Activated T-cell treated with anti-CD3 and anti-CD28 coated beads, Interleukin-2, amount 50 U/mL, for 24 hours (primary cell): ENCODE measurements around the gene SUPT3H.

Experiments used
- DNase-seq: peaks from one replicate; pipeline ENCODE4 v3.0.0-alpha.2; 2020
- H3K27ac Mint-ChIP-seq: 2 replicates; pipeline ENCODE4 v1.8.0; 2020; ENCODE audit warnings: mild to moderate bottlenecking, mixed read lengths
- H3K27me3 Mint-ChIP-seq: 2 replicates; pipeline ENCODE4 v1.8.0; 2020; ENCODE audit warnings: mixed read lengths
- H3K36me3 Mint-ChIP-seq: 2 replicates; pipeline ENCODE4 v1.8.0; 2020; ENCODE audit warnings: low read depth, mixed read lengths
- H3K4me1 Mint-ChIP-seq: 2 replicates; pipeline ENCODE4 v1.8.0; 2020; ENCODE audit warnings: low read depth, mixed read lengths
- H3K4me3 Mint-ChIP-seq: 2 replicates; pipeline ENCODE4 v1.8.0; 2020; ENCODE audit warnings: mild to moderate bottlenecking, moderate library complexity, mixed read lengths
- H3K9me3 Mint-ChIP-seq: 2 replicates; pipeline ENCODE4 v1.8.0; 2020; ENCODE audit warnings: mixed read lengths

SUPT3H gene

DNA sequence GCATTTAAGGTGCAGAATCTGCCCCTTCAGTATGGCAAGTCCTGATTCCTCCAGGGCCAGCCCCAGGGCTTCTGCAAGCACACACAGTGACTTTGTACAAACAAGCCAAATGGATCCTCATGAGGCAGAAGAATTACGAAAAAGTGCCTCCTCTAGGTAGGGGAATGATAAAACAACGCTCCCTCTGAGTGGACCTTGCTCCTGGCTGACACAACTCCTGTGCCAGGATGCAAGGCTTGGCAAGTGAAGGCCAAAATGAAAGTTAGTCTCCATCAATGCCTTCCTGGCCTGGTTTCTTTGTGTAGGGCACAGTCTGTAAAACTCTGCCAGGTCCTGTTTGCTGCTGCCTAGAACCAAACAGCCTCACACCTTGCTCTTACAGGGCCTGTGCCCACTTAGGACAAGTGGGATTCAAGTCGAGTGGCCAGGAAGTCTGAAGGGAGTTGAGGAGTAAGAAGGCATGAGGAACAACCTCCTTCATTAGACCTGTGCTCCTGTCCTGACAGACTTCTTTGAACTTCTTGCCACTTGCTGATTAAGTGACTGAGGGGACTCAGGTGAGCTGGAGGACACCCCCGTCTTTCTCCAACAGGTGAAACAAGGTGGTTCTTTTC lies 573.1 kb downstream of the SUPT3H start:
- DNase-seq = no peak
- no peak overlapping the region for H3K27ac Mint-ChIP-seq
- H3K4me1 Mint-ChIP-seq = peaks cover 8% of the 10 kb centered on the region
- H3K4me3 Mint-ChIP-seq = no peak overlapping the region
- H3K36me3 Mint-ChIP-seq = peaks cover 2% of the 10 kb centered on the region
- H3K27me3 Mint-ChIP-seq = peaks cover 2% of the 10 kb centered on the region
- H3K9me3 Mint-ChIP-seq = no peaks in the 10 kb centered on the region

DNA sequence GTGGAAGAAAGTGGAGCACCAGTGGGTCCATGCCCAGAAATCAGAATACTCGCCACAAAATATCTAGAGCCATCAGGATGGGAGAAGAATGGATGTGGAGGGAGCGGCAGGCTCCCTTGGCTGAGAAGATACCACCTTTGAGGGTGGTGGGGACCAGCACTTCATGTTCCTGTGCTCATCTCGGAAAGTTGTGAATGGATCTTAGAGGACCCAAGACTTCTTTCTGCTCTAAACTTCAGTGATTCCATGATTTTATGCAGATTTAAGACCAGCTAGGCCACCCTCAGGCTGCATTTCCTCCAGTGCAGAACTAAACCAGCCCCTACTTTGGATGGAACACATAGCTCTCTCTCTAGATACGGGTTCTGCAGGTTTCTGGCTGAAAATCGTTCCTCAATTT lies 573.7 kb downstream of the SUPT3H start:
- Mint-ChIP-seq H3K27ac (no peak overlapping the region), H3K9me3 (no peaks in the 10 kb centered on the region), H3K4me3 (no peak overlapping the region), H3K4me1 (peaks cover 3% of the 10 kb centered on the region), H3K36me3 (peaks cover 2% of the 10 kb centered on the region), H3K27me3 (peaks cover 4% of the 10 kb centered on the region)
- no peak for DNase-seq

DNA sequence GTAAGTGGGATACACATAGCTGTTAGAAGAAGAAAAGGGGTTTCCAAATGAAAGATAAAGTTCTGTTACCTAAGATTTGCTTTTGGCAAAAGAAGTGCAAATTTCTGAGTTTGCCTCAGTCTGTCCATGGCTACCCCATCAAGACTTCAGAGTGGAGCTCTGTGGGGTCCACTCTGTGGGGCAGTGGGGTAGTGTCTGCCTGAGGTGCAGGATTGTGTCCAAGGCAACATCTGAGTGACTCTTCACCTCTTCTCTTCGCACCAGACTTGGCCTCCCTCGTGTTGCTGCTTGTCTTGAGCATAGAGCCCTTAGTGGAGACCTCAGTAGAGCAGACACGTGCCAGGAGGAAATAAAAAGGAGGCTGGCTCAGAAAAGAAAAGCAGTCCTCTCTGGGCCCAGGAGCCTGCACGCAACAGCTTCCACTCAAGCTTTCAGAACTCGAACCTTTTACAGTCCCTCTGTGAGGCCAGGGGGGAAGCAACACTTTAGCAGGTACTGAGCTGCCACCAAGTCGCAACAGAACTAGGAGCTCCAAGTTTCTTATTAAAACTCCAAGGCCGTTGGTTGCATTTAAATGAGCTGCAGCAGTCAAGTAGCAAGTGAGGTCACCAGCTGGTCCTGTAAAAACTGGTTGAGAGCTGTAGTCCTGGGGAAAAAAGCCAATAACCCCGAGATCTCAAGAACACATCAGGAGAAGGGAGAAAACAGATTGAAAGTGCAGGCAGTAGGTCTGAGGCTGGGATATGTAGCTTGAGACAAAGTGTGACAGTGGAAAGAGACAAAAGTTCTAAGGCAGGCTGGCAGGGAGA lies 576.7 kb downstream of the SUPT3H start:
- Mint-ChIP-seq H3K36me3 (no peaks in the 10 kb centered on the region), H3K27ac (no peak overlapping the region), H3K9me3 (peaks cover 2% of the 10 kb centered on the region), H3K4me3 (no peak overlapping the region), H3K4me1 (no peaks in the 10 kb centered on the region), H3K27me3 (peaks cover 13% of the 10 kb centered on the region)
- no peak for DNase-seq

DNA sequence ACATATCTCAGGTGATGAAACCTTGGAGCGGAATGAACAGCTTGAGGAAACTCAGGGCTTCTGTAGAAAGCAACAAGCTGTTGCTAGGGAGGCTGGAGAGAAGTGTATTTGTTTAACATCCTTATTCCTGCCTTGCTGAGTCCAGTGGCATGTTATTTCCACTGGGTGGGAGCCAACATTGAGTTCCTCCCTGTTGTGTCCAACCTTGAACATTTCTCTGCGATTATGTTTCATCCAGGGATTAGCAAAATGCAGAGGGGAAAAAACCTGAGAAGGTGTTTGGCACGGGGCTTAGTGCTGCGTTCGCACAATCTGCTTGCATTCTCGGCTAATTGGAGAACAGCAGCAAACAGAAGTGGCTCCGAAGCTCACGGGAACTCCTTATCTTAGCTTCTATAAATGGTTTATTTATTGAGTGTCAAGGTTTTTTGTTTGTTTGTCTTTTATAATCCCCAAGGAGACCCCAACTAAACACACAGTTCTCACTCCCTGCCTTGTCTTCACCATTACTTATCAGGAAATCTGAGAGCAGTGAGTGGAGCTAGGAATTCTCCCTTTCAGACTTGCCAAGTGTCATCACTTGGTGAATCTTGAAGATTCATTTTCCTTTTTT lies 577.5 kb downstream of the SUPT3H start:
- peaks cover 3% of the 10 kb centered on the region for H3K9me3 Mint-ChIP-seq
- H3K27ac Mint-ChIP-seq = no peak overlapping the region
- DNase-seq = no peak
- no peaks in the 10 kb centered on the region for H3K36me3 Mint-ChIP-seq
- H3K4me1 Mint-ChIP-seq = no peaks in the 10 kb centered on the region
- H3K27me3 Mint-ChIP-seq = peaks cover 14% of the 10 kb centered on the region
- no peak overlapping the region for H3K4me3 Mint-ChIP-seq

DNA sequence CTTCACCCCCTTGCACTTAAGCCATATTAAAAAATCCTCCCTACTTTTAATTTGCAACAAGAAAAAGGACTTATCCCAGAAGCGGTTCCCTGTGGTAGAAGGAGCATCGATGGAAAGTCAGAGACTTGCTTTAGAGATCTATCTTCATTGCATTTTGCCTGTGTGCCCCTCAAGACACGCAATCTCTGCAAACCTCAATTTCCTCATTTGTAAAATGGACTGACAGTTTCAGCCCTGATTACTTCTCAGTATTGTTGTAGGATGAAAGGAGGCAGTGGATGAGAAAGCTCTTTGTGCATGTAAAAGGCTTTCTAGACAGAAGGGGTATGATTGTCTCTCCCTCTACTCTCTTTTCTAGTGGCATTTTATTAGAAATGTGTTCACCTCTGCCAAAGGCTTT lies 580.0 kb downstream of the SUPT3H start:
- no peaks in the 10 kb centered on the region for H3K36me3 Mint-ChIP-seq
- H3K4me3 Mint-ChIP-seq = no peak overlapping the region
- H3K9me3 Mint-ChIP-seq = peaks cover 3% of the 10 kb centered on the region
- H3K4me1 Mint-ChIP-seq = no peaks in the 10 kb centered on the region
- H3K27me3 Mint-ChIP-seq = peaks cover 14% of the 10 kb centered on the region
- no peak overlapping the region for H3K27ac Mint-ChIP-seq
- no peak for DNase-seq

DNA sequence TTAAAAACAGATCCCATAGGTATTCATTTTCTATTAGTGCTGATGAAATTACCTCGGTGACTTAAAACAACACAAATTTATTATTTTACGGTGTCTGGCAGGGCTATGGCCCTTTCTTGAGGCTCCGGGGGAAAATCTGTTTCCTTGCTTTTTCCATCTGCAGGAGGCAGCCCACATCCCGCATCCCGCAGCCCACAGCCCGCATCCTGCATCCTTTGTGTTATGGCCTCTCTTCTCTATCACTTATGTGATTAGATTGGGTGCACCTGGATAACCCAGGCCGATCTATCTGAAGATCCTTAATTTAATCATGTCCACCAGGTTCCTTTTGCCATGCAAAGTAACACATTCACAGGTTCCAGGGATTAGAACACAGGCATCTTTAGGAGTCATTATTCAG lies 582.4 kb downstream of the SUPT3H start:
- Mint-ChIP-seq H3K4me1 (no peaks in the 10 kb centered on the region), H3K4me3 (no peak overlapping the region), H3K27me3 (peaks cover 14% of the 10 kb centered on the region), H3K36me3 (no peaks in the 10 kb centered on the region), H3K9me3 (peaks cover 3% of the 10 kb centered on the region), H3K27ac (no peak overlapping the region)
- DNase-seq = no peak

DNA sequence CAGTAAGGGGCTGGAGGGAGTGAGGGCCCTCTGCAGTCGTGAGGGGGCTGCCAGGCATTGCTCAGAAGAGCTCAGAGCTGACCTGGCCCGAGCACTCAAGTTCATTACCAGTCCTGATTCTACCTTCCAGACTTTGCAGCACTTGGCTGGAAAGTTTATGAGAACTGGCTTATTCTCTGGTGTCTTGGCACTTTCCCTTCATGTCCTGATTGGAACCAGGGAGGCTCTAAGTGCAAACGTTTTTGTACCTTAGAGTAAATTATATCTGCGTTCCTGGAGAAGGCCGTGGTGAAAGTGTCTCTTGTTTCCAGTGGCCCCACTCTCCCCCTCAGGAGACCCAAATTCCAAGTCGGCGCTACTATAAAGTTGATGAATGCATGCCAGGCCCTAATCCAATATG lies 587.9 kb downstream of the SUPT3H start:
- peaks cover 13% of the 10 kb centered on the region for H3K4me1 Mint-ChIP-seq
- H3K36me3 Mint-ChIP-seq = no peaks in the 10 kb centered on the region
- no peak overlapping the region for H3K27ac Mint-ChIP-seq
- H3K9me3 Mint-ChIP-seq = peaks cover 3% of the 10 kb centered on the region
- no peak overlapping the region for H3K4me3 Mint-ChIP-seq
- no peaks in the 10 kb centered on the region for H3K27me3 Mint-ChIP-seq
- no peak for DNase-seq

DNA sequence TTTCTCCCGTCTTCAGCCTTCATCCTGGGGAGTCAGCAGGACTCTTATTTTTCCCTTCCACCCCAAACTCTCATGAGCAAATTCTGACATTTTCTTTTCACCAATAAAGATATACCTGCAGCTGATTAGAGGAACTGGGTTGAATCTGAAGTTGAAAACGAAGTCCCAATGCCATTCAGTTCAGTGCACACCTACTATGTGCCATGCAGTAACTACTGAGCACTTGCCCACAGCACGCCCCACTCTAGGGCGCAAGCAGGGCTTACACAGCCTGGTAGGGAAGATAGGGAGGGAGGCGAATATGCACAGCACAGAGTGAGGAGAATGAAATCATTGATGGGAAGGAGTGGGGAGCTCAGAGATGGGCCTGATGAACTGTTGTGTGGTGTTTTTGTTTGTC lies 588.7 kb downstream of the SUPT3H start:
- Mint-ChIP-seq H3K4me3 (no peak overlapping the region), H3K27me3 (no peaks in the 10 kb centered on the region), H3K4me1 (peaks cover 13% of the 10 kb centered on the region), H3K9me3 (peaks cover 8% of the 10 kb centered on the region), H3K27ac (no peak overlapping the region), H3K36me3 (no peaks in the 10 kb centered on the region)
- no peak for DNase-seq

DNA sequence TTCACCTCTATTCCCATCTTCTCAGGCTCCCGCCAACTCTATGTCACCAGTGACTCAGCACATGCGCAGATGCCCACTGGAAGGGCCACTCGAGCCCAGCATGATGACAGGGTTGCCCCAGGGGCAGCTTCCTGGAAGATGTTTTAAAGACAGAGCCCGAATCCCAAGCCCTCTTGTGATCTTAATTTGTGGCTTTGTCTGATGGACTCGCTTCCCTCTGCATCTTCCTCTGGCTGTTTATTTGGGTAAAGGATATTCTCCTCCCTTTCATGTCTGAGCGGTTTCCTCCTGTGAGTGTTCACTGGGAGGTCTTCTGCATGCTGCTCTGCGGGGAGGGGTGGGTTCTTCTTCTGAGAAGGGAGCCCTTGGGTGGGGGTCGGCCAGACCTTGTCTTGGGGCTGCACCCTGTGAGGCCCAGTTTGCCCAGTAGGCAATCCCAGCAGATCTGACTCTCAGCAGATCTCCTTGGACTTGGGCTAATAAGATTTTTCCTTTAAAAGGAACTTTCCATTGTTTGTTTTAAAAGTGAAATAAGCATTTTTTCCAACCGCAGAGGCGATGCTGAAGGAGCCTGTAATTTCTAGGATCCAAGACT lies 589.2 kb downstream of the SUPT3H start:
- H3K27ac Mint-ChIP-seq = no peak overlapping the region
- no peaks in the 10 kb centered on the region for H3K36me3 Mint-ChIP-seq
- DNase-seq = no peak
- H3K27me3 Mint-ChIP-seq = no peaks in the 10 kb centered on the region
- peaks cover 8% of the 10 kb centered on the region for H3K9me3 Mint-ChIP-seq
- H3K4me1 Mint-ChIP-seq = peaks cover 13% of the 10 kb centered on the region
- no peak overlapping the region for H3K4me3 Mint-ChIP-seq

DNA sequence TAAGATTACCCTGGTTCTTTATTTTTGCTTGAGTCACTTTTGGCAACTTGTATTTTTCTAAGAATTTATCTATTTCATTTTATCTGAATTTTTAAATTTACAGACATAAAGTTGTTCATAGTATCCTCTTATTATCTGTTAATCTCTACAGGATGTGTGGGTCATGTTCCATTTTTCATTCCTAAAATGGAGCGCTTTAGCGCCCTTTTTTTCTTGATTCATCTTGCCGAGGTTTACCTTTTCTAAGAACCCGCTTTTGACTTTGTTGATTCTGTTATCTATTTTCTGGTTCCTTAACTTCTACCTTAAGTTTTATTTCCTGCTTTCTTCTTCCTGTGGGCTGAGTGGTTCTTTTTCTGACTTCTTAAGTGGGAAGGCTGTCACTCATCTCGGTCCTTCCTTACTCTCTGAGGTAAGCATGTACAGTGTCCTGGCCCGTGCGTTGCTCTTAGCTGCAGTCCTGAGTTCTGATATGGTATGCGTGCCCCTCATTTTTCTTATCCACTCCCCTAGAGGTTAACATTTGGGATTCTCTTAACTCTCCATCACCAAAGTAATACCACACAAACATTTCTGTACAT lies 590.4 kb downstream of the SUPT3H start:
- no peaks in the 10 kb centered on the region for H3K36me3 Mint-ChIP-seq
- no peaks in the 10 kb centered on the region for H3K27me3 Mint-ChIP-seq
- H3K4me3 Mint-ChIP-seq = no peak overlapping the region
- H3K4me1 Mint-ChIP-seq = peaks cover 13% of the 10 kb centered on the region
- DNase-seq = no peak
- no peak overlapping the region for H3K27ac Mint-ChIP-seq
- H3K9me3 Mint-ChIP-seq = peaks cover 8% of the 10 kb centered on the region

DNA sequence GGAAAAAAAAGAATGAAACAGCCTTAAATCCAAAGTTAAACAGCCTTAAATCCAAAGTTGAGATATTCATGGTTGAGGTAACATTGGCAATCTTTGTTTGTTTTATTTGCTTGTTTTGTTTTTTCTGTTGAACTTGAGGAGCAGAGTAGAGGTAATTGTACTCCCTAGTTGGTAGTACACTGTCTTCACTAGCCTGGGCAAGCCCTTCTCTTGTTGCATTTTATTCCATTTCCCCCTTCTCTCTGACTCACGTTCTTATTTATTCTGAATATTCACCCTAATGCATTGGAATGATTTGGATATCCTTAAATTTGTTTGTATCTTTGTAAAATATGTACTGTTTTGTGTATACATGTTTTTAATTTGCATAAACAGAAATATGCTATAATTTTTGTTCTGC lies 592.6 kb downstream of the SUPT3H start:
- Mint-ChIP-seq H3K36me3 (no peaks in the 10 kb centered on the region), H3K4me1 (peaks cover 13% of the 10 kb centered on the region), H3K27ac (no peak overlapping the region), H3K27me3 (no peaks in the 10 kb centered on the region), H3K4me3 (no peak overlapping the region), H3K9me3 (peaks cover 8% of the 10 kb centered on the region)
- no peak for DNase-seq

DNA sequence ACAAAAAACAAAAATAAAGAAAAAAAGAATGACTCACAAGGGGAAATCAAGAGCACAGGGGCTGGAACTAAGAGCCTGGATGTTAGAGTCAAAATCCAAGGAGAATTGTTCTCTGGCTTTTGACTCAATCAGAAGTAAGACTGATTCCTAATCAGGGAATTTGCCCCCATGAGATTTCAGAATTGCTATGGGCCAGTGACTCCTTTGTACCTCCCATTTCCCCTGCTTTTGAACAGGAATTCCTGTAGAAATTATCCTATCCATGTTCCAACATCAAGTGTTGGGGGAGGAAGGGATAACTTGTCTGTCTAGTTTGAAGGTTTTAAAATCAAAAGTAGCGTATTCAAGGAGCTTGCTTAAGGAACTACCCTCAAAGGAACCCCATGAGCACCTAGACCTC lies 593.5 kb downstream of the SUPT3H start:
- DNase-seq = no peak
- H3K27ac Mint-ChIP-seq = no peak overlapping the region
- no peaks in the 10 kb centered on the region for H3K27me3 Mint-ChIP-seq
- H3K36me3 Mint-ChIP-seq = no peaks in the 10 kb centered on the region
- no peak overlapping the region for H3K4me3 Mint-ChIP-seq
- H3K4me1 Mint-ChIP-seq = peaks cover 13% of the 10 kb centered on the region
- peaks cover 8% of the 10 kb centered on the region for H3K9me3 Mint-ChIP-seq

DNA sequence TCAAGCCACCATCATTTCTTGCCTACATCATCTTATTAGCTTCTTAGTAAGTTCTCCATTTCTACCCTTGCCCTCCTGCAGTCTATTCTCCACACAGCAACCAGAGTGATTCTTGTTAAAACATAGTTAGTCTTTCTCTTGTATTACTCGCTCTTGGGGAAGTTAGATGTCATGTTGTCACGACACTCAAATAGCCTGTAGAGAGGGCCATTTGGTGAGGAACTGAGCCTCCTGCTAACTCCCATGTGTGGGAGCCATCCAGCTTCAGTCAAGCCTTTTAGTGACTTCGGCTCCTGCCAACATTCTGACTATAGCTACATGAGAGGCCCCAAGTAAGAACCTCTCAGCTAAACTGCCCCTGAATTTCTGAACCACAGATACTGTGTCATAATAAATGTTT lies 594.8 kb downstream of the SUPT3H start:
- no peak for DNase-seq
- H3K36me3 Mint-ChIP-seq = no peaks in the 10 kb centered on the region
- no peak overlapping the region for H3K4me3 Mint-ChIP-seq
- no peak overlapping the region for H3K27ac Mint-ChIP-seq
- H3K27me3 Mint-ChIP-seq = no peaks in the 10 kb centered on the region
- peaks cover 7% of the 10 kb centered on the region for H3K4me1 Mint-ChIP-seq
- H3K9me3 Mint-ChIP-seq = peaks cover 8% of the 10 kb centered on the region

DNA sequence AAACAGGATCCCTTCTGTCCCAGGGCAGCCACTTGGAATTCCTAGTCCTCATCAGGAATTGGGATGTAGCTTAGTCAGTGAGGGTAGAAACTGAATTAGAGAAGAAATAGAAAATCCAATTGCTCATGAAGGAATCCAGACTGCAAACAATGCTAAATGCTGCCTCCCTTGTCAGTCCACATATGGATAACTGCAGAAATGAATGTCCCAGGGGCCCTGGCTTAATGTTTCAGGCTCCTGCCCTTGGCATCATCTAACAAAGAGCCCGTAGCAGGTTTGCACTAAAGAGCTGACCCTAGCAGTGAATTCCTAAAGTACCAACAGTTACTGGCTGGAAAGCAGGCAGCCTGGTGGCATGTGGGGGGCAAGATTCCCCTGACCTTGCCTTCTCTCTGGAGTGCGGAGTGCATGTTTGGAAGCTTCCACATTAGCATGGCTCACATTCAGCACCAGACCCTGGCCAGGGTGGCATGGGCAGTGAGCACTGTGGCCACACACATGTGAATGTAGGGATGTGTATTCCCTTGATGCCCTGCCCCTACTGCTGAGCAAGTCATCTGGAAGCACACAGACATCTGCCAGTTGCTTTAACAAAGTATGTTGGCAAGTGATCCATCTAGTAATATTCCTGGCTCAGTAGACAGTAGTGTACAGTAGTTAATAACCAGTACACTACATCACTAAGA lies 595.7 kb downstream of the SUPT3H start:
- Mint-ChIP-seq H3K4me3 (no peak overlapping the region), H3K27me3 (no peaks in the 10 kb centered on the region), H3K9me3 (peaks cover 8% of the 10 kb centered on the region), H3K27ac (no peak overlapping the region), H3K36me3 (no peaks in the 10 kb centered on the region), H3K4me1 (no peaks in the 10 kb centered on the region)
- no peak for DNase-seq
